ENCODE measurements around the gene ADGRL2. TPM values are rescaled to one million over a fixed set of nuclear protein-coding genes. Genes with fewer than 3 reads are reported as not detected.

The ADGRL2 gene
- polyA plus RNA-seq, 3 donors, result not detected

- Histone ChIP-seq H3K4me1 (ENCODE audit: control insufficient read depth in 1 of 2, insufficient read depth in 2 of 2, low read length in 2 of 2) (no peaks in the 10 kb centered on the region), H3K36me3 (replicated peaks in 1 of 2; ENCODE audit: control insufficient read depth in 1 of 2, insufficient read depth in 2 of 2, low read length in 2 of 2) (no peaks in the 10 kb centered on the region), H3K79me2 (ENCODE audit: insufficient read depth, low read length) (no peaks in the 10 kb centered on the region), H3K27me3 (ENCODE audit: control insufficient read depth in 2 of 2, insufficient read depth in 2 of 2, low read length in 2 of 2) (no peaks in the 10 kb centered on the region), H4K20me1 (ENCODE audit: insufficient read depth, low read length) (no peaks in the 10 kb centered on the region), H3K9ac (ENCODE audit: insufficient read depth, low read length, poor library complexity, severe bottlenecking) (no peak overlapping the region), H2AFZ (ENCODE audit: insufficient read depth, low read depth, low read length, poor library complexity, severe bottlenecking) (no peak overlapping the region), H3K9me3 (replicated peaks in 1 of 2; ENCODE audit: control insufficient read depth in 1 of 2, insufficient read depth in 1 of 2, low read length in 2 of 2) (no peaks in the 10 kb centered on the region), H3K27ac (ENCODE audit: low read depth in 1 of 2, low read length in 2 of 2) (no peak overlapping the region), H3K4me2 (replicated peaks; ENCODE audit: extremely low read depth, low read length, poor library complexity, severe bottlenecking) (no peak overlapping the region), H3K4me3 (replicated peaks in 1 of 3; ENCODE audit: low read depth in 2 of 3, low read length in 3 of 3) (no peak overlapping the region)
- Mint-ChIP-seq H3K4me3 (no peak overlapping the region), H3K27ac (no peak overlapping the region), H3K27me3 (ENCODE audit: low read depth in 3 of 3) (peaks cover 0 to 2% (median 0%) of the 10 kb centered on the region in 3 donors), H3K4me1 (no peaks in the 10 kb centered on the region), H3K9me3 (peaks cover 0 to 5% (median 2%) of the 10 kb centered on the region in 7 donors), H3K36me3 (no peaks in the 10 kb centered on the region)
- no CpG with 5 or more reads among the region's 4 CpGs for WGBS (ENCODE audit: insufficient coverage)
- TF ChIP-seq CTCF (IDR thresholded peaks at IDR 0.05), result no peak
- DNase-seq, result no peak
- intact Hi-C loops (cut with micrococcal nuclease), result no loop called here
These were observed 200.6 kb downstream of the ADGRL2 start for GRCh38 chr1:82001345-82001744.

DNA sequence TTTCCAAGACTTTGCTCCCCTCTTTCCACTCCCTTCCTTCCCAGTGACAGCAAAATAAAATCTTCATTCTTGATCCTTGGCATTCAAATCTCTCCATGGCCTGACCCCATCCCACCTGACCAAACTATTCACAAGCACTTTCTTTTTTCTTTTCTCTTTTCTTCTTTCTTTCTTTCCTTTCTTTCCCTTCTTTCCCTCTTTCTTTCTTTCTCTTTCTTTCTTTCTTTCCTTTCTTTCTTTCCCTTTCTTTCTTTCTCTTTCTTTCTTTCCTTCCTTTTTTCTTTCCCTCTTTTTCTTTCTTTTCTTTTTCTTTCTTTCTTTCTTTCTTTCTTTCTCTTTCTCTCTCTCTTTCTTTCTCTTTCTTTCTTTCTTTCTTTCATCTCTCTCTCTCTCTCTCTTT, 207.1 kb downstream of the ADGRL2 start:
- Mint-ChIP-seq H3K9me3 (peaks cover 3 to 20% (median 10%) of the 10 kb centered on the region in 7 donors), H3K27me3 (ENCODE audit: low read depth in 3 of 3) (peaks cover 0 to 6% (median 0%) of the 10 kb centered on the region in 3 donors), H3K4me3 (no peak overlapping the region), H3K27ac (no peak overlapping the region), H3K4me1 (no peaks in the 10 kb centered on the region), H3K36me3 (no peaks in the 10 kb centered on the region)
- no peak overlapping the region for H3K4me2 ChIP-seq (replicated peaks; ENCODE audit: extremely low read depth, low read length, poor library complexity, severe bottlenecking)
- no peaks in the 10 kb centered on the region for H3K79me2 ChIP-seq (ENCODE audit: insufficient read depth, low read length)
- H3K9me3 ChIP-seq (replicated peaks in 1 of 2; ENCODE audit: control insufficient read depth in 1 of 2, insufficient read depth in 1 of 2, low read length in 2 of 2), result peaks cover 0 to 11% of the 10 kb centered on the region in 2 donors
- no peaks in the 10 kb centered on the region for H3K27me3 ChIP-seq (ENCODE audit: control insufficient read depth in 2 of 2, insufficient read depth in 2 of 2, low read length in 2 of 2)
- no peaks in the 10 kb centered on the region for H3K36me3 ChIP-seq (replicated peaks in 1 of 2; ENCODE audit: control insufficient read depth in 1 of 2, insufficient read depth in 2 of 2, low read length in 2 of 2)
- H3K9ac ChIP-seq (ENCODE audit: insufficient read depth, low read length, poor library complexity, severe bottlenecking), result no peak overlapping the region
- no peak overlapping the region for H3K4me3 ChIP-seq (replicated peaks in 1 of 3; ENCODE audit: low read depth in 2 of 3, low read length in 3 of 3)
- no peaks in the 10 kb centered on the region for H3K4me1 ChIP-seq (ENCODE audit: control insufficient read depth in 1 of 2, insufficient read depth in 2 of 2, low read length in 2 of 2)
- intact Hi-C loops (cut with micrococcal nuclease), result no loop called here
- DNase-seq, result no peak
- H4K20me1 ChIP-seq (ENCODE audit: insufficient read depth, low read length), result no peaks in the 10 kb centered on the region
- no peak overlapping the region for H3K27ac ChIP-seq (ENCODE audit: low read depth in 1 of 2, low read length in 2 of 2)
- no peak for TF ChIP-seq CTCF (IDR thresholded peaks at IDR 0.05)
- H2AFZ ChIP-seq (ENCODE audit: insufficient read depth, low read depth, low read length, poor library complexity, severe bottlenecking), result no peak overlapping the region

All from CD14-positive monocyte (primary cell).